HG02642 (cell line): ENCODE measurements around the gene ZXDC.

Source experiments
- ATAC-seq: cut with Tn5 transposase; IDR thresholded peaks from one replicate; pipeline ENCODE4 v1.9.1; 2021; ENCODE audit warnings: mild to moderate bottlenecking; ENCODE audit not compliant: unreplicated experiment, poor library complexity

Gene ZXDC

GRCh38 chr3:126399756-126400155, 75.9 kb downstream of the ZXDC start:
- no peak for ATAC-seq

DNA sequence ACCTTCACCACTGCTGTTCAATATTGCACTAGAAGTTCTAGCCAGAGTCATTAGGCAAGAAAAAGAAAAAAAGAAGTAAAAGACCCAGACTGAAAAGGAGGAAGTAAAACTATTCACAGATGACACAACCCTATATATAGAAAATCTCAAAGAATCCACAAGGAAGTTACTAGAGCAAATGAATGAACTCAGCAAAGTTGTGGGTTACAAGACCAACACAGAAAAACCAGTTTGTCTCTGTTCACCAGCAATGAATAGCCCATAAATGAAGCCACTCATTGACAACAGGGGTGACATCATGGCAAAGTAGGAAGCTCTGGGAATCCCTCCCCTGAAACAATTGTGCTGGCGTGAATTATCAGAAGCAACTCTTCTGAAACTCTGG, 76.3 kb downstream of the ZXDC start:
- peak; percentile 39 for ATAC-seq

GRCh38 chr3:126398423-126399350, 77.0 kb downstream of the ZXDC start:
- ATAC-seq, result peak; percentile 13

- no peak for ATAC-seq
These were observed 77.9 kb downstream of the ZXDC start for GRCh38 chr3:126397610-126398422.

GRCh38 chr3:126396536-126396935, 79.2 kb downstream of the ZXDC start:
- no peak for ATAC-seq

DNA sequence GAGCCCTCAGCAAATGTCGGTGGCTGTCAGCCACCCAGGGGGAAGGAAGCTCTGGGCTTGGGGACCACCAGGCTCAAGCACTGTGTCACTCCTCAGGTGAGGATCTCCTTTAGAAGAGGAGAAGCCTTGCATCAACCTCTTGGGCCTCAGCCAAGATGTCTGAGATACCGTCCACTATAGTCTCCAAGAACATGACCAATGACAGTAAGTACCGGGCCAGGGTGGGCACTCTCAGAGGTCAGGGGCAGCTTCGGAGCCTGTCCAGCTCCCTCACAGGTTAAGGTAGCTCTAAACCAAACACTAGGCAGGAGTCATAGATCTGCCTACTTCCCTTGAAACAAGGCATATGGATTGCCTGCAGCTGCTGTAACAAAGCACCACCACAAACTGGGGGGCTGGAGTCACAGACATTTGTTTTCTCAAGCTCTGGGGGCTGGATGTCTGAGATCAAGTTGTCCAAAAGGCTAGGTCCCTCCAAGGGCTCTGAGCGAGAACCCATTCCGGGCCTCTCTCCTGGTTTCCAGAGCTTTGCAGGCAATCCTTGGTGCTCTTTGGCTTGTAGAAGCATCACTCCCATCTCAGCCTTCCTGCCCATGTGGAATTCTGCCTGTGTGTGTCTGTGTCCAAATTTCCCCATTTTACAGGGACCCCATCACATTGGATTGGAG, 79.7 kb downstream of the ZXDC start:
- ATAC-seq, result no peak

DNA sequence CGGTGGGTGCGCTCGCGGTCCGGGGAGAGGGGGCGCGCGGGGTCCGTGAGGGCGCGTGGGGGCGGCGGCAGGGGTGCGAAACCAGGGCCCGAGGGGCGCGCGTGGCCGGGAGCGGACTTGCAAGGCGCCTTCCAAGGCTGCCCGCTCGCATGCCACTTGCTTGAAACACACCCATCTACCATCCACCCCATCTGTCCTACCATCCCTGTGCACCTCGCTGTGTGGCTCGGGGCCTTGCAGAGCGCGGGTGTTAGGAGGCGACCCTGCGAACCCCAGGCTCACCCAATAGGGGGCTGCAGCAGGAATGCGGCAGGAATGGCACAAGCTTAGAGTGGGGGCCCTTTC, 80.7 kb downstream of the ZXDC start:
- ATAC-seq, result no peak

DNA sequence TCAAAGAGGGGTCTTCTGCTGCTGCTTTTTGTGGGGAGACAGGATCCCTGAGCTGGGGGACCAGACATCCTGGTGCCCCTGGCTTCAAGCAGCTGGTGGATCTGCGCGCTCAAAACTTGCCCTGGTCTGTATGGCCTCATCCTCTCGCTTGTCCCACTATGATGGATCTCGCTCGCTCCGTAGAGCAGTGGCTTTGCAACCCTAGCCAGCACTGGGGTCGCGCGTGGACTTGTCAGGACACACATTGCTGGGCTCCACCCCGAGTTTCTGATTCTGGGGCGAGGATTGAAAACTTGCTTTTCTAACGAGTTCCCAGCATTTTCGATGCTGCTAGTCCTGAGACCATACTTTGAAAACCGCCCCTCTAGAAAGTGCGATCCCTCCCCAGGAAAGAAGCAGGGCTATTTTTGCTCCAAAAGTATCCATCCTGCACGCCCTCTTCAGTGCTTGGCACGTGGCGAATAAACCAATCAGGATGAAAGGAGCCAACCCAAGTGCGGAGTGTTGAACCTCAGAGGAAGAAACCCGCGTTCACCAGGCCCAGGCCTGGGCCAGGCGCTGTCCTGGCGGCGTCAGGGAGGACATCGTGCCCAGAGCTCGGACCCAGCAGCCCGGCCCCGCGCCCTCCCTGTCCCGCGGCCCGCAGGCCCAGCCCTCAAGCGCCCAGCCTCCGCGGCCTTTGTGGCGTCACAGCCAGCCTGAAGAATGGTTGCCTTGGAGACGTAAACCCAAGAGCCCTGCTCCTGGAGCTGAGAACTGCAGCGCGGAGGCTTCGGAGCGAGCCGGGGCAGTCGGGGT, 81.3 kb downstream of the ZXDC start, which contains the start of gene CFAP100:
Gene CFAP100, plus strand, starts transcription at position 731 of the 798 bp plus-strand sequence. CDS start 1,092 bp downstream, outside the sequence.
- no peak for ATAC-seq

DNA sequence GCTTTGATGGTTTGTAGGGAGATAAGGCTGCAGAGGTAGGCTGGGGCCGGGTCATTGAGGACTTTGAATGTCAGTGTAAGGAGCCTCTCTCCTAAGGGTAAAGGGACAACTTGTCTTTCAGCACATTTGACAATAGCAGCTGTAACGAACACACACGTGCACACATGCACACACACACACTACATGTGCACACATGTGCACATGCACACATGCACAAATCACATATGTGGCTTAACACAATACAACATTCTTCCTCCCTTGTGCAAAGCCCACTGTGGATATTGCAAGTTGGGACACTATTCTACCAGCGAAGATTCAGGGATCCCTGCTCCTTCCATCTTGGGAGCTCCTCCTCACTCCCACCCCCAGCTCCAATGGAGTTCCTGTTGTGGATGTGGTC, 82.1 kb downstream of the ZXDC start:
- no peak for ATAC-seq

GRCh38 chr3:126392246-126392645, 83.4 kb downstream of the ZXDC start:
- no peak for ATAC-seq

GRCh38 chr3:126391631-126392030, 84.1 kb downstream of the ZXDC start:
- no peak for ATAC-seq

GRCh38 chr3:126390751-126391150, 84.9 kb downstream of the ZXDC start:
- ATAC-seq, result no peak

- no peak for ATAC-seq
These were observed 85.5 kb downstream of the ZXDC start for GRCh38 chr3:126390201-126390600.

GRCh38 chr3:126389794-126390146, 85.9 kb downstream of the ZXDC start:
- no peak for ATAC-seq

GRCh38 chr3:126389112-126389793, 86.4 kb downstream of the ZXDC start:
- ATAC-seq, result peak; percentile 77
